Endothelial cell (in vitro differentiated cells): ENCODE data around the gene ZRANB3. TPM values are rescaled to one million over a fixed set of nuclear protein-coding genes. Genes with fewer than 3 reads are reported as not detected.

Source experiments
- DNase-seq: peaks from one replicate; pipeline ENCODE4 v3.0.0; 2021; ENCODE audit warnings: low spot score
- H3K27ac Mint-ChIP-seq: one replicate; pipeline ENCODE4 v1.8.0; 2021; ENCODE audit warnings: mixed read lengths, inconsistent platforms; ENCODE audit not compliant: unreplicated experiment
- H3K27me3 Mint-ChIP-seq: one replicate; pipeline ENCODE4 v1.8.0; 2021; ENCODE audit warnings: mild to moderate bottlenecking, moderate library complexity, mixed read lengths, inconsistent platforms; ENCODE audit not compliant: unreplicated experiment
- H3K36me3 Mint-ChIP-seq: one replicate; pipeline ENCODE4 v1.8.0; 2021; ENCODE audit warnings: mild to moderate bottlenecking, low read depth, mixed read lengths, inconsistent platforms; ENCODE audit not compliant: unreplicated experiment
- H3K4me1 Mint-ChIP-seq: one replicate; pipeline ENCODE4 v1.8.0; 2021; ENCODE audit warnings: mild to moderate bottlenecking, mixed read lengths, inconsistent platforms; ENCODE audit not compliant: unreplicated experiment
- H3K4me3 Mint-ChIP-seq: one replicate; pipeline ENCODE4 v1.8.0; 2021; ENCODE audit warnings: mild to moderate bottlenecking, mixed read lengths, inconsistent platforms; ENCODE audit not compliant: unreplicated experiment
- H3K9me3 Mint-ChIP-seq: one replicate; pipeline ENCODE4 v1.8.0; 2021; ENCODE audit warnings: mixed read lengths, inconsistent platforms; ENCODE audit not compliant: unreplicated experiment
- total RNA-seq: library from RNA; stranded (reverse); fragmentation: NEBNext Ultra II Directional; extraction: Animal tissue kit (Norgen Biotek cat#: 25700); gene quantifications from one replicate; pipeline ENCODE4 v1.2.1, GENCODE V29; 2021; ENCODE audit not compliant: unreplicated experiment
- TF ChIP-seq, protein P1 (sequence below): fragments of 200-600 bp; sonication (generic); IDR thresholded peaks from one replicate; pipeline ENCODE4 v1.5.0; 2021; ENCODE audit warnings: antibody characterized with exemption; ENCODE audit not compliant: unreplicated experiment

ZRANB3 gene
- total RNA-seq, 1 donor from 2014 or later, result 9.4 TPM

DNA sequence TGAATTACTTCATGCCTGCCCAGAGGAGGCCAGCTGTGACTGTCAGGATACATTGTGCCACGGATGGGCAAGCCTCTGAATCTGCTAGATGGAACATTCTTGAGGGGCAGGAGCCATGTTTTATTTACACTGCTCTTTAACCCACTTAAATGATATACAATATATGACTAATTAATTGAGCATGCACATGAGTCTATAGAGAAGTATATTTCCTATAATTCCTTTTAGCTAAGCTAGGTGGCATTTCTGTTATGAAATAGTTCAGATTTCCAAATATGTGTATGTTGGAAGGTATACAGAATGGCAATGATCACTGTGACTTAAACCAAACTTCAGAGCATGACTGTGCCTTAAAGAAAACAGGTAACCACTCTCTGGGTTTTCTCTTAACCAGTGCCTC lies 347.2 kb downstream of the ZRANB3 start:
- H3K4me1 Mint-ChIP-seq, result peaks cover 19% of the 10 kb centered on the region
- TF ChIP-seq, protein P1, sequence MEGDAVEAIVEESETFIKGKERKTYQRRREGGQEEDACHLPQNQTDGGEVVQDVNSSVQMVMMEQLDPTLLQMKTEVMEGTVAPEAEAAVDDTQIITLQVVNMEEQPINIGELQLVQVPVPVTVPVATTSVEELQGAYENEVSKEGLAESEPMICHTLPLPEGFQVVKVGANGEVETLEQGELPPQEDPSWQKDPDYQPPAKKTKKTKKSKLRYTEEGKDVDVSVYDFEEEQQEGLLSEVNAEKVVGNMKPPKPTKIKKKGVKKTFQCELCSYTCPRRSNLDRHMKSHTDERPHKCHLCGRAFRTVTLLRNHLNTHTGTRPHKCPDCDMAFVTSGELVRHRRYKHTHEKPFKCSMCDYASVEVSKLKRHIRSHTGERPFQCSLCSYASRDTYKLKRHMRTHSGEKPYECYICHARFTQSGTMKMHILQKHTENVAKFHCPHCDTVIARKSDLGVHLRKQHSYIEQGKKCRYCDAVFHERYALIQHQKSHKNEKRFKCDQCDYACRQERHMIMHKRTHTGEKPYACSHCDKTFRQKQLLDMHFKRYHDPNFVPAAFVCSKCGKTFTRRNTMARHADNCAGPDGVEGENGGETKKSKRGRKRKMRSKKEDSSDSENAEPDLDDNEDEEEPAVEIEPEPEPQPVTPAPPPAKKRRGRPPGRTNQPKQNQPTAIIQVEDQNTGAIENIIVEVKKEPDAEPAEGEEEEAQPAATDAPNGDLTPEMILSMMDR, result no peak
- peaks cover 2% of the 10 kb centered on the region for H3K27me3 Mint-ChIP-seq
- no peak overlapping the region for H3K4me3 Mint-ChIP-seq
- DNase-seq, result no peak
- no peak overlapping the region for H3K27ac Mint-ChIP-seq
- no peaks in the 10 kb centered on the region for H3K9me3 Mint-ChIP-seq
- no peaks in the 10 kb centered on the region for H3K36me3 Mint-ChIP-seq

DNA sequence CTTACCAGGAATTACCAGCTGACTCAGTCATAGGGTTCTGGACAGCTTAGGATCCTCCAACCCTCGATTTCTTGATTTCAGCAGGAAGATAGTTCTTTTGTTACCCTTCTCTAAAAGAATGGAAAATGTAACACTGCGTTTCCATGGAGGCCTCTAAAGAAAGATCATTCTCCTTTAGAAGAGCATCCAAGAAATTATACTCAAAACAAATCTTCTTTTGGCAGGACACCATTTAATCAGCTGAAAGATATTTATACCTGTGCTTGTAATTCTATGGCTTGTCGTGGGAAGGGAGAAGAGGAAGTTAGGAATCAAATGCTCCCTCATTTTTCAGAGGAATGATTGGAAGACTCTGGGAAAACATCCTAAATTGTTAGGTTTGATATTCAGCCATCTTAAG lies 348.4 kb downstream of the ZRANB3 start:
- TF ChIP-seq, protein P1, result no peak
- Mint-ChIP-seq H3K4me3 (no peak overlapping the region), H3K9me3 (no peaks in the 10 kb centered on the region), H3K36me3 (peaks cover 2% of the 10 kb centered on the region), H3K27me3 (peaks cover 2% of the 10 kb centered on the region), H3K4me1 (peaks cover 19% of the 10 kb centered on the region), H3K27ac (peak overlapping the region; percentile 89)
- no peak for DNase-seq

DNA sequence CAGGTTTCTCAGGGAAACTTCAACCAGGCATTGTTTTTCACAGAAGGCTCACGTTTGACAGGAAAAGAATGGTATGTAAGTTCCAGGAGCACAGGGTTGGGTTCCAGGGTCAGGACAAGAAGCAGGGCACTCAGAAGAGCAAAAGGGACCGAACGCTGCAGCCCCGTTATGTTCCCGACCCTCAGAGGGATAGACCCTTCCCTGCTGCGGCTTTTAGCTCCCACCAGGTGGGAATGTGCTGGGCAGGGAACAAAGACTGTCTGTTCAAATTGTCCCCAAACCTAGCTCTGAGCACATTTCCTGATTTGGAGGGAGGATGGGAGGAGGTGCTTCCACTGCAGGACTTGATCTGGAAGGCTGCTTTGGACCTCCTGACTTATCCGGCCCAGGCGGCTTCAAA lies 348.8 kb downstream of the ZRANB3 start:
- TF ChIP-seq, protein P1, result no peak
- peaks cover under 1% of the 10 kb centered on the region for H3K9me3 Mint-ChIP-seq
- no peak overlapping the region for H3K4me3 Mint-ChIP-seq
- peaks cover 2% of the 10 kb centered on the region for H3K27me3 Mint-ChIP-seq
- H3K36me3 Mint-ChIP-seq, result peaks cover 4% of the 10 kb centered on the region
- H3K4me1 Mint-ChIP-seq, result peaks cover 19% of the 10 kb centered on the region
- no peak for DNase-seq
- H3K27ac Mint-ChIP-seq, result peak overlapping the region; percentile 89

DNA sequence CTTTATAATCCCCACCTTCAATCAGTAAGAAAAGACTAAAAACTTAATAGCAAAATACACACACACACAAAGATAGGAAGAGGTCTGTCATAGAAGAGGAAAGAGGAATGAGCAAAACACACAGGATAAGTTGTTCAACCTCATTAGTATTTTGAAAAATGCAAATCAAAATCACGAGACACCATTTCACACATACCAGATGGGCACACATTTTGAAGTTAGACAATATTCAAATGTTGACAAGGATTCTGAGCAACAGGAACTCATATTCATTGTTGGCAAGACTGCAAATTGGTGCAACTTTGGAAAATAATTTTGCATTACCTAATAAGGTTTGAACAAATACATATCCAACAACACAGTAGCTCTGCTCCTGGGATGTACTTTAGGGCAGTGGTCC lies 351.3 kb downstream of the ZRANB3 start:
- no peak overlapping the region for H3K27ac Mint-ChIP-seq
- H3K9me3 Mint-ChIP-seq, result peaks cover 8% of the 10 kb centered on the region
- H3K4me1 Mint-ChIP-seq, result peaks cover 19% of the 10 kb centered on the region
- DNase-seq, result no peak
- TF ChIP-seq, protein P1, result no peak
- peaks cover 5% of the 10 kb centered on the region for H3K27me3 Mint-ChIP-seq
- no peak overlapping the region for H3K4me3 Mint-ChIP-seq
- H3K36me3 Mint-ChIP-seq, result peaks cover 21% of the 10 kb centered on the region

DNA sequence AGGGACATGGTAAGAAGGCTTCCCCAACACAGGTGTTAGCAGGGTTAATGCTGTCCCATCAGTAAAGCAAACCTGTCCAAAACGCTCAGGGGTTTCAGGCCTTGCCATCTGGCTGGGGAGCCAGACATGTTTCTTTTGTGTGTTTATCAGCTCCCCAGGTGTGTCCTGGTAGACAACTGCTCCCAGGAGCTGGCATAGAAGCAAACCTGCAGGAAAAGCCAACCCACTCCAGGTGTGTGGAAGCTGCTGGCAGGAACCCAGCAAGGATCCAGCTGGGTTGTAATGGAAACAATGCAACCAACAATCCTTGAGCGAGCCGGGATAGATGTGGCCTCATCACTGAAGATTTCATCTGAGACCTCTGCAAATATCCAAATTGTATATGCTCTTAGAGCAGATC lies 355.8 kb downstream of the ZRANB3 start:
- H3K27ac Mint-ChIP-seq, result no peak overlapping the region
- H3K9me3 Mint-ChIP-seq, result peaks cover 8% of the 10 kb centered on the region
- no peak overlapping the region for H3K4me3 Mint-ChIP-seq
- peaks cover 4% of the 10 kb centered on the region for H3K27me3 Mint-ChIP-seq
- H3K36me3 Mint-ChIP-seq, result peaks cover 50% of the 10 kb centered on the region
- DNase-seq, result no peak
- TF ChIP-seq, protein P1, result no peak
- H3K4me1 Mint-ChIP-seq, result no peaks in the 10 kb centered on the region
